ENCODE data around the gene SLC26A8. TPM values are rescaled to one million over a fixed set of nuclear protein-coding genes. Genes with fewer than 3 reads are reported as not detected.

The SLC26A8 gene
- total RNA-seq, 1 experiment from 2014 or later = not detected

GRCh38 chr6:35960187-35960586 lies 64.3 kb downstream of the SLC26A8 start:
- intact Hi-C loops (cut with micrococcal nuclease; ENCODE audit: unreplicated experiment) (no loop called here), in situ Hi-C loops (cut with HindIII; ENCODE audit: low pct_unique_long_range_greater_than_20kb, low sequenced_read_pairs) (no loop called here)
- POLR2A ChIA-PET = interaction anchor here (0.7 kb wide), 1 partner anchor 32 kb away, joined by 3 read pairs; no protein-coding TSS in a partner anchor
- BruUV-seq (replicated peaks) = no TSS peak
- TF ChIP-seq SIN3A (IDR thresholded peaks at IDR 0.05; ENCODE audit: borderline replicate concordance, insufficient read depth, low read depth, low read length) (no peak), POLR2AphosphoS5 (IDR thresholded peaks at IDR 0.05; ENCODE audit: low read depth, low read length) (no peak), TCF7L2 (IDR thresholded peaks at IDR 0.05; ENCODE audit: low read depth, low read length) (no peak), CTCF (IDR thresholded peaks at IDR 0.05) (no peak), REST (IDR thresholded peaks at IDR 0.05; ENCODE audit: insufficient read depth in 1 of 2, low read depth in 2 of 2, low read length in 1 of 2) (no peak)
- no peak overlapping the region for H3K27ac ChIP-seq (ENCODE audit: low read length)
- no peaks in the 10 kb centered on the region for H3K9me3 ChIP-seq (ENCODE audit: control insufficient read depth, insufficient read depth, low read depth, low read length)
- DNase-seq (ENCODE audit: low read depth, low spot score) (no peak), ATAC-seq (no peak)
- H3K4me1 ChIP-seq (ENCODE audit: control insufficient read depth, insufficient read depth, low read length) = no peaks in the 10 kb centered on the region
- CTCF ChIA-PET = no interaction called here
- peaks cover 9% of the 10 kb centered on the region; the same call in 1 of the 2 replicates for H3K27me3 ChIP-seq (ENCODE audit: control insufficient read depth, insufficient read depth, low read length)
- H3K36me3 ChIP-seq (ENCODE audit: control insufficient read depth, insufficient read depth, low read length) = no peaks in the 10 kb centered on the region
- H3K4me3 ChIP-seq (ENCODE audit: low read depth in 2 of 2, low read length in 2 of 2) = no peak overlapping the region

GRCh38 chr6:35955970-35956369 lies 68.5 kb downstream of the SLC26A8 start:
- BruUV-seq (replicated peaks) = no TSS peak
- H3K27ac ChIP-seq (ENCODE audit: low read length) = no peak overlapping the region
- peaks cover 9% of the 10 kb centered on the region; the same call in 1 of the 2 replicates for H3K27me3 ChIP-seq (ENCODE audit: control insufficient read depth, insufficient read depth, low read length)
- intact Hi-C loops (cut with micrococcal nuclease; ENCODE audit: unreplicated experiment) = no loop called here
- in situ Hi-C loops (cut with HindIII; ENCODE audit: low pct_unique_long_range_greater_than_20kb, low sequenced_read_pairs) = no loop called here
- H3K4me1 ChIP-seq (ENCODE audit: control insufficient read depth, insufficient read depth, low read length) = no peaks in the 10 kb centered on the region
- POLR2A ChIA-PET = interaction anchor here (0.7 kb wide), 1 partner anchor 137 kb away, joined by 4 read pairs; no protein-coding TSS in a partner anchor
- DNase-seq (ENCODE audit: low read depth, low spot score) (no peak), ATAC-seq (no peak)
- no peak for TF ChIP-seq SIN3A (IDR thresholded peaks at IDR 0.05; ENCODE audit: borderline replicate concordance, insufficient read depth, low read depth, low read length)
- TF ChIP-seq CTCF (IDR thresholded peaks at IDR 0.05) = peak; percentile 73
- no peaks in the 10 kb centered on the region for H3K9me3 ChIP-seq (ENCODE audit: control insufficient read depth, insufficient read depth, low read depth, low read length)
- CTCF ChIA-PET = interaction anchor here (0.7 kb wide), 1 partner anchor 402 kb away, joined by 3 read pairs; no protein-coding TSS in a partner anchor
- H3K36me3 ChIP-seq (ENCODE audit: control insufficient read depth, insufficient read depth, low read length) = no peaks in the 10 kb centered on the region
- H3K4me3 ChIP-seq (ENCODE audit: low read depth in 2 of 2, low read length in 2 of 2) = no peak overlapping the region

All from Panc1 (cell line).